ENCODE data around the gene PRKG1.

DNA sequence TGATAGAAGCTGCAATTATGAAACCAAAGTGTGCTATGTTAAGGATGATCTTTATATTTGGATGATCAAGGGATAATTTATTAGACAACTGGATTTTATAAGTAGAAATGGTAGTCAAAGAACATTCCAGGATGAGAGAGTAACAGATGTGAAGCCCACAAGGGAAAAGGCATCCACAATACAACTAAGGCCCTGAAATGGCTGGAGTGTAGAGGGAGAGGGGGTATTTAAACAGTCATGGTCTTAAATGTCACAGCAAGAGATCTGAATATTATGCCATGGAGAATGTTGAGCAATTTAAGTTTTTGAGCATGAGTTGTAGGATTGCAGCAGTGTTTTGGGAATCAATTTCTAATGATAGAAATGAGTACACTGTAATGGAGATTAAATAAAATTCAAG lies 957.5 kb downstream of the PRKG1 start:
- TF ChIP-seq EZH2 (IDR thresholded peaks at IDR 0.05; ENCODE audit: low read length): no peak
- no peak for TF ChIP-seq CTCF (optimal IDR thresholded peaks at IDR 0.05 in 1 of 3, IDR thresholded peaks at IDR 0.05 in 1 of 3, conservative IDR thresholded peaks at IDR 0.05 in 1 of 3; ENCODE audit: extremely low read depth in 1 of 3, insufficient read depth in 2 of 3, low read length in 3 of 3)

All from keratinocyte (primary cell).